HFFc6 (cell line): Measurements from ENCODE around the gene RBMS3. TPM values are rescaled to one million over a fixed set of nuclear protein-coding genes. Genes with fewer than 3 reads are reported as not detected.

ENCODE experiments used
- DNase-seq: peaks from one replicate; pipeline ENCODE4 v3.0.0-alpha.2; 2018
- H3K27ac Mint-ChIP-seq: 2 replicates; pipeline ENCODE4 v1.8.0; 2020; ENCODE audit warnings: mild to moderate bottlenecking, mixed read lengths
- H3K27me3 Mint-ChIP-seq: 2 replicates; pipeline ENCODE4 v1.8.0; 2021; ENCODE audit warnings: mild to moderate bottlenecking, moderate library complexity, mixed read lengths; ENCODE audit not compliant: insufficient read depth
- H3K36me3 Mint-ChIP-seq: 2 replicates; pipeline ENCODE4 v1.8.0; 2021; ENCODE audit warnings: low read depth, mixed read lengths
- H3K4me1 Mint-ChIP-seq: 2 replicates; pipeline ENCODE4 v1.8.0; 2020; ENCODE audit warnings: low read depth, mixed read lengths
- H3K4me3 Mint-ChIP-seq: 2 replicates; pipeline ENCODE4 v1.8.0; 2020; ENCODE audit warnings: mild to moderate bottlenecking, moderate library complexity, mixed read lengths
- H3K9me3 Mint-ChIP-seq: 2 replicates; pipeline ENCODE4 v1.8.0; 2020; ENCODE audit warnings: mild to moderate bottlenecking, mixed read lengths
- CTCF ChIP-seq: fragments of 200-600 bp; sonication (generic); IDR thresholded peaks from 2 replicates; pipeline ENCODE4 v1.5.0; 2021; ENCODE audit warnings: antibody characterized with exemption, mild to moderate bottlenecking
- total RNA-seq, 6 experiments: library from RNA; stranded (reverse); fragmentation: NEBNext Ultra II Directional; extraction: Animal tissue kit (Norgen Biotek cat#: 25700); gene quantifications; 2 replicates in 1 of 6; 3 replicates in 5 of 6; pipeline ENCODE4 v1.2.3, GENCODE V29; 2021

The RBMS3 gene
- total RNA-seq, 6 experiments from 2014 or later = 22.8 to 46.9 (median 39.4) TPM

GRCh38 chr3:29335943-29336342 lies 55.1 kb downstream of the RBMS3 start:
- Mint-ChIP-seq H3K27ac (peak overlapping the region; percentile 95), H3K9me3 (no peaks in the 10 kb centered on the region), H3K36me3 (no peaks in the 10 kb centered on the region), H3K4me1 (peaks cover 86% of the 10 kb centered on the region), H3K27me3 (no peaks in the 10 kb centered on the region; the same call in 1 of the 2 replicates), H3K4me3 (peak overlapping the region; percentile 88)
- TF ChIP-seq CTCF = no peak
- no peak for DNase-seq

GRCh38 chr3:29337565-29337964 lies 56.7 kb downstream of the RBMS3 start:
- TF ChIP-seq CTCF = no peak
- DNase-seq = no peak
- no peaks in the 10 kb centered on the region for H3K9me3 Mint-ChIP-seq
- peaks cover 2% of the 10 kb centered on the region for H3K27me3 Mint-ChIP-seq
- no peak overlapping the region for H3K4me3 Mint-ChIP-seq
- peaks cover 70% of the 10 kb centered on the region for H3K4me1 Mint-ChIP-seq
- H3K36me3 Mint-ChIP-seq = peaks cover 4% of the 10 kb centered on the region; the same call in 1 of the 2 replicates
- H3K27ac Mint-ChIP-seq = no peak overlapping the region

GRCh38 chr3:29338377-29338776 lies 57.5 kb downstream of the RBMS3 start:
- Mint-ChIP-seq H3K36me3 (peaks cover 4% of the 10 kb centered on the region; the same call in 1 of the 2 replicates), H3K4me3 (no peak overlapping the region), H3K9me3 (no peaks in the 10 kb centered on the region), H3K27me3 (peaks cover 2% of the 10 kb centered on the region), H3K27ac (no peak overlapping the region), H3K4me1 (peaks cover 62% of the 10 kb centered on the region)
- no peak for TF ChIP-seq CTCF
- DNase-seq = no peak

GRCh38 chr3:29339016-29339833 lies 58.4 kb downstream of the RBMS3 start:
- Mint-ChIP-seq H3K4me3 (no peak overlapping the region), H3K27ac (no peak overlapping the region), H3K27me3 (peaks cover 2% of the 10 kb centered on the region), H3K36me3 (peaks cover 10% of the 10 kb centered on the region; the same call in 1 of the 2 replicates), H3K4me1 (peaks cover 53% of the 10 kb centered on the region), H3K9me3 (no peaks in the 10 kb centered on the region)
- no peak for DNase-seq
- no peak for TF ChIP-seq CTCF

GRCh38 chr3:29344154-29344553 lies 63.3 kb downstream of the RBMS3 start:
- H3K4me1 Mint-ChIP-seq = peaks cover 46% of the 10 kb centered on the region

More at GRCh38 chr3:29344154-29344553, 63.3 kb downstream of the RBMS3 start:
- no peak for DNase-seq
- Mint-ChIP-seq H3K9me3 (no peaks in the 10 kb centered on the region), H3K27ac (no peak overlapping the region), H3K4me3 (no peak overlapping the region), H3K27me3 (peaks cover 2% of the 10 kb centered on the region; the same call in 1 of the 2 replicates), H3K36me3 (peaks cover 10% of the 10 kb centered on the region; the same call in 1 of the 2 replicates)
- TF ChIP-seq CTCF = no peak
